Epithelial cell of proximal tubule (primary cell): ENCODE measurements around the gene SURF2. TPM values are rescaled to one million over a fixed set of nuclear protein-coding genes. Genes with fewer than 3 reads are reported as not detected.

Source experiments
- DNase-seq: peaks from one replicate; pipeline ENCODE4 v3.0.0-alpha.2; 2011; ENCODE audit warnings: low read depth
- H3K4me3 ChIP-seq: 2 replicates; pipeline ENCODE4 v1.5.1; 2011; ENCODE audit warnings: low read depth, mild to moderate bottlenecking, low read length
- CTCF ChIP-seq: conservative IDR thresholded peaks from 2 replicates; pipeline ENCODE4 v1.5.1; 2012; ENCODE audit warnings: low read depth, mild to moderate bottlenecking, low read length
- total RNA-seq: library from RNA; depleted of rRNA; stranded (reverse); fragments of >200 nt; gene quantifications from 2 replicates; pipeline ENCODE4 v1.2.3, GENCODE V29; 2015

SURF2 gene
- total RNA-seq, 1 donor from 2014 or later, result 27.6 TPM

- H3K4me3 ChIP-seq, result no peak overlapping the region
- TF ChIP-seq CTCF, result no peak
- no peak for DNase-seq
Observed at GRCh38 chr9:133344979-133345378, 11.4 kb upstream of the SURF2 start.

GRCh38 chr9:133345596-133345995, 10.8 kb upstream of the SURF2 start:
- no peak for TF ChIP-seq CTCF
- H3K4me3 ChIP-seq, result no peak overlapping the region
- no peak for DNase-seq

- TF ChIP-seq CTCF, result no peak
- DNase-seq, result no peak
- H3K4me3 ChIP-seq, result peak overlapping the region; percentile 90
Observed at GRCh38 chr9:133346021-133346785, 10.1 kb upstream of the SURF2 start.

GRCh38 chr9:133347515-133347984, 8.8 kb upstream of the SURF2 start:
- DNase-seq, result no peak
- no peak for TF ChIP-seq CTCF
- peak overlapping the region; percentile 90 for H3K4me3 ChIP-seq

GRCh38 chr9:133347985-133348717, 8.2 kb upstream of the SURF2 start, which contains the start of the genes MED22 and RPL7A:
TSS of gene MED22 (minus strand) at chr9:133348131. CDS start at chr9:133346662, 1,469 bp downstream.
TSS of gene RPL7A (plus strand) at chr9:133348218. CDS start at chr9:133348244, 26 bp downstream.
- peak within 1 kb of the TSS; percentile 90 for H3K4me3 ChIP-seq
- peak; percentile 73 for DNase-seq
- no peak for TF ChIP-seq CTCF

- peak overlapping the region; percentile 90 for H3K4me3 ChIP-seq
- no peak for TF ChIP-seq CTCF
- no peak for DNase-seq
Observed at GRCh38 chr9:133348718-133349573, 7.4 kb upstream of the SURF2 start.
